ENCODE measurements around the gene ZNF490.
"Not testable (repeated sequence)": the region's sequence is repeated elsewhere in the genome, so short reads cannot be mapped to it uniquely, and the experiment has no call there.

The ZNF490 gene

GRCh38 chr19:12621253-12622024, 10.8 kb upstream of the ZNF490 start:
- not testable (repeated sequence) for DNase-seq

- no peak for DNase-seq
Observed at GRCh38 chr19:12617646-12618045, 7.0 kb upstream of the ZNF490 start.

DNA sequence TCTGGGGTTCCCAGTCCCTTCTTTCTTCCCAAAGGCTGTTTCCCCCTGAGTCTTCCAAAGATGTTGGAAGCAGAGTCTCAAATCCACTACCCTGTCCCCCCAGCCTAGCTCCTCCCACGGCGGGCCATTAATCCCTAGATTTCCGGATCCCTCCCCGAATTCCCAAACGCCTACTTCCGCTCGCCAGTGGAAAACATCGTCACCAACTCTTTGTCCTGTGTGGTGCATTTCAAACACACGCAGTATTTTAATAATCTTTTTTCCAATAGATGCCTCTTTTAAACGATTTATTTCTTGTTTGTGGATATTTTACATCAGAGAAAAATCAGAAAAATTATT, 717 bp upstream of the ZNF490 start:
- peak; percentile 83 for DNase-seq

DNA sequence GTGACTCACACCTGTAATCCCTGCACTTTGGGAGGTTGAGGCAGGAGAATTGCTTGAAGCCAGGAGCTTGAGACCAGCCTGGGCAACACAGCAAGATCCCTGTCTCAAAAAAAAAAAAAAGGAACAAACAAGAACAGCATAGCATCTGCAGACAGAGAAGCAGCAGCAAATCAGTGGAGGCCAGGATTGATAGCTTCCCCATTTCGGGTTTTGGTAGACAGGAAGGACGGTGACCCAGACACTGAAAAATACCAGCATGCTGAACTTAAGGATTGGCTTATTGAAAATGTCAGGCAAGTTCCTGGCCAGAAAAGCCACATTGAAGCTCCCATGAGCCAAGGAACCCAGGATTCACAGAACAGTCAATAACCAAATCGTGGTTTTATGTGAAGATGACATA, 3.0 kb downstream of the ZNF490 start:
- no peak for DNase-seq

- DNase-seq: no peak
Observed at GRCh38 chr19:12606796-12607195, 3.8 kb downstream of the ZNF490 start.

DNA sequence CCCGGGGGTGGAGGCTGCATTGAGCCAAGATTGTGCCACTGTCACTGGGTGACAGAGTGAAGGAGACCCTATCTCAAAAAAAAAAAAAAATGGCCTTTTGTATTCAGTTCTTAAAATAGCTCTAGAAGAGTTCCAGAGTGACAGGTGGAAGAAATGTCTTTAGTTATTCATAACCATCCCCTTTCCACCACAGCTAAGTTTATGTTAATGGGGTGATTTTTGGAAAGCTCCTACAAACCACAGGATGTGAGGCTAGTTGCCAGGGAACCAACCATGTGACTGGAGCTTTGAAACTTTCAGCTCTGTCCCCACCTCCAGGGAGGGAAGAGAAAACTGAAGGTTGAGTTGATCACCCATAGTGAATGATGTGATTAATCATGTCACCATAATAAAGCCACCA, 6.9 kb downstream of the ZNF490 start:
- DNase-seq: no peak

GRCh38 chr19:12597594-12597993, 13.0 kb downstream of the ZNF490 start:
- DNase-seq: no peak

- no peak for DNase-seq
Observed at GRCh38 chr19:12596927-12597548, 13.6 kb downstream of the ZNF490 start.

DNA sequence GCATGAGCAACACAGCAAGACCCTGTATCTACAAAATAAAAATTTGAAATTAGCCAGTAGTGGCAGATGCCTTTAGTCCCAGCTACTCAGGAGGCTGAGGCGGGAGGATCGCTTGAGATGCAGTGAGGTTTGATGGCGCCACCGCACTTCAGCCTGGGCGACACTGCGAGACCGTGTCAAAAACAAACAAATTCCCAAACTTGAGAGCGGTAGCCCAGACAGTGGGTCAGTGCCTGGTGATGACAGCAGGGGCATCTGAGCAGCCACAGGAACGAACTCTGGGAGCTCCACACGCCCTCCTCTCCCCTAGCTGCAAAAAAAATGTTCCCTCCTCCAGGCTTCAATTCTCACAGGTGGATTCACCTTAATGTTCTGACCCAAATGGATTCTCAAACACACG, 14.1 kb downstream of the ZNF490 start:
- no peak for DNase-seq

GRCh38 chr19:12581100-12581499, 29.5 kb downstream of the ZNF490 start:
- DNase-seq: peak; percentile 6

GRCh38 chr19:12580180-12580694, 30.4 kb downstream of the ZNF490 start:
- peak; percentile 81 for DNase-seq

GRCh38 chr19:12578641-12579040, 32.0 kb downstream of the ZNF490 start:
- no peak for DNase-seq

DNA sequence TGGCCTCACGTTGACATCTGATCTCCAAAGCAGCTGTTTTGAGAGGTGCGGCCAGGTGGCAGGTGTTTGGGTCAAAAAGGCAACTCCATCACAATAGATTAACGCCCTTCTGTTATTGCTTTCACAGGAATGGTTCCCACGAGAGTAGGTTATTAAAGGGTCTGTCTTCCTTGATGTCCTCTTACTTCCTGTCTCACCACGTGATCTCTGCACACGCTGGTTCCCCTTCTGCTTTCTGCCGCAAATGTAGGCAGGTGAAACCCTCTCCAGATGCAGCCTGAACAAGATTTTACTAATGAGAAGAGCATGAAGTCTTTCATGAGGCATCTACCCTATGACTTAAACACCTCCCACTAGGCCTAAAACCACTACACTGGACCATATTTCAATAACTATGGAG, 36.6 kb downstream of the ZNF490 start:
- no peak for DNase-seq

DNA sequence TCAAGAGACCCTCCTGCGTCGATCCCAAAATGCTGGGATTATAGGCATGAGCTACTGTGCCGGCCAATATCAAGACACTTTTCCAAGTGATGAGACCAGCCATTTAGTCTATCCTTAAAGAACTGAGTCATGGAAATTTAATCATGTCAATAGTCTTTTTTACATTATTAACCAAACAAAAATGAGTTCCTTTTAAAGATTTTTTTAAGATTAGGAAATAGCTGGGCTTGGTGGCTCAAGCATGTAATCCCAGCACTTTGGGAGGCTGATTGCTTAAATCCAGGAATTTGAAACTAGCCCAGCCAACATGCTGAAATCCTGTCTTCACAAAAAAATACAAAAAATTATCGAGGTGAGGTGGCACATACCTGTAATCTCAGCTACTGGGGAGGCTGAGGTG, 42.7 kb downstream of the ZNF490 start:
- DNase-seq: peak; percentile 2

DNA sequence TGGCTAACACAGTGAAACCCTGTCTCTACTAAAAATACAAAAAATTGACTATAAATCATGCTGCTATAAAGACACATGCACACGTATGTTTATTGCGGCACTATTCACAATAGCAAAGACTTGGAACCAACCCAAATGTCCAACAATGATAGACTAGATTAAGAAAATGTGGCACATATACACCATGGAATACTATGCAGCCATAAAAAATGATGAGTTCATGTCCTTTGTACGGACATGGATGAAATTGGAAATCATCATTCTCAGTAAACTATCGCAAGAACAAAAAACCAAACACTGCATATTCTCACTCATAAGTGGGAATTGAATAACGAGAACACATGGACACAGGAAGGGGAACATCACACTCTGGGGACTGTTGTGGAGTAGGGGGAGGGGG, 44.2 kb downstream of the ZNF490 start:
- not testable (repeated sequence) for DNase-seq

DNA sequence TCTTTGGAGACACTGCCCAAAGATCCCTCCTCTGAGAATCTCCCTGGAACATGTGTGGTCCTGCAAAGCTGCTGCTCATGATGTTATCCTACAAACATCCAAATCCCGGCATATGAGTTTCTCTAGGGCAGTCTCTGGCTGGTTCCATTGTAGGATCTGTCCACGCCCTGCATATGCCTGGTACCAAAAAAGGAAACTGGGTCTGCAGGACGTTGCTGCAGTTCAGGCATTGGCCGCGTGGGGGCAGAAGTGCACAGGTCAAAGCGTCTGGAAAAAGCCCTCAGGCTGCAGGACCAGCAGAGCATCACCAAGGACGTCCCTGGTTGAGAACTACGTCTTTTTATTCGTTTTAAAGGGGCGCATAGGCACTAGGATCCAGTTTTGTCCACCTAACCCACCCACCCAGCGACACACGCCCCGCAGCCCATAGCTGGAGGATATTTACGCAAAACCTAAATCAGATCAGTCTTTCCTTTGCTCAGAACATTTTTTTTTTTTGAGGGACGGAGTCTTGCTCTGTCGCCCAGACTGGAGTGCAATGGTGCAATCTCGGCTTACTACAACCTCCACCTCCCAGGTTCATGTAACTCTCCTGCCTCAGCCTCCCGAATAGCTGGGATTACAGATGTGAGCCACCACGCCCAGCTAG, 46.5 kb downstream of the ZNF490 start:
- peak; percentile 88 for DNase-seq

DNA sequence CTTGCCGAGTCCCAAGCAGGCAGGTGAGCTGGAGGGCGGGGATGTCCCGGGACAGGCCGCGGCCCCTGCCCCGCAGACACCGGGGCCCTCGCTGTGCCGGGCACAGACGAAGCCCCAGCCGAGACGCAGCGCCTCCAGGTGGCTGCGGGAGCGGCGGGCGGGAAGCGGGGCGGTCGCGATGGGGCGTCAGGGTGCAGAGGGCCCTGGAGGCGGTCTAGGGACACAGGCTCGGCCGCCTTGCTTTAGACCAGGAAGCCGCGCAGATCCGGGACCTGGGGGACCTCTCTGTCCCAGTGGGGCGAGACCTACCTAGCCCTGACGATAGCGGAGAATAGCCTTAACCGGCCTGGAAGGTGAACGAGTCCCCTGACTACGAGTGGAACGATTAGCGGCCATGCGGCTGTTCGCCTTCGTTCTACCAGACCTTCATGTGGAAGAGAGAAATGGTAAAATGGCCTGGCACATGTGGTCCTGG, 55.1 kb downstream of the ZNF490 start:
- DNase-seq: no peak

DNA sequence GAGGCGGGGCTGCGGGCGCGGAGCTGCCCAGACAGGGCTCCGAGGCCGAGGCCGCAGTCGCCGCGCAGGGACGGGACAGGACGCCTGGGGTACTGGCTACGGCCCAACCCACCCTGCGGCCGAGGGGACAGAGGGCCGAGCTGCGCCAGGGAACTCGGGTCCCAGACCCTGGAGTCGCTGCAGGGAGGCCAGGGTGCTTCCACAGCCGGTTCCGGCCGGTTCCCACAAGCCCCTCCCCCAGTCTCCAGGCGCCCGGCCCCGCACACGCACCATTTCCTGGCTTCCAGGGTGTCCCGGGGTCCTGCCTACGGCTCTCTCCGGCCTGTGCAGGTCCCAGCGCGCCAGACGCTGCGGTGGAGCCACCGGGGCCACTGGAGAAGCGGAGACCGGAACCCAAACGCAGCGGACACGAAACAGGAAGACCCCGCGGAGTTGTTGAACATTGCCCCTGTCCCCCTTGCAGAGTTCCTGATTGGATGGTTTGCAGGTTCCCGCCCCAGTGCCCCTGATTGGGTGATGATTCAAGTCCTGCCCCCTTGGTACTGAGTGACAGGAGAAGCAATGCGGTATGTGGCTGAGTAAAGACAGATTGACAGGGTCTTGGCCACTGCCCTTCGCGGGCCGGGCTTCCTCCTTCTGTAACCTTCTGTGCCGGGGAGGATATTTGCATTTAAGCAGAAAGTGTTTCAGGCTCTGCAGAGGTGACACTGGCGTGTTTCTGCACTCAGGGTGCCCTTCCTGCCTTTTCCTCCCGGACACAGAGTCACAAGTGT, 59.4 kb downstream of the ZNF490 start, which contains the start of gene ZNF564:
ZNF564 (minus strand) TSS at position 423 of the 773 bp plus-strand sequence; CDS start at position 273, 150 bp downstream.
- DNase-seq: peak; percentile 99

- DNase-seq: no peak
Observed at GRCh38 chr19:12546903-12547302, 63.7 kb downstream of the ZNF490 start.

DNA sequence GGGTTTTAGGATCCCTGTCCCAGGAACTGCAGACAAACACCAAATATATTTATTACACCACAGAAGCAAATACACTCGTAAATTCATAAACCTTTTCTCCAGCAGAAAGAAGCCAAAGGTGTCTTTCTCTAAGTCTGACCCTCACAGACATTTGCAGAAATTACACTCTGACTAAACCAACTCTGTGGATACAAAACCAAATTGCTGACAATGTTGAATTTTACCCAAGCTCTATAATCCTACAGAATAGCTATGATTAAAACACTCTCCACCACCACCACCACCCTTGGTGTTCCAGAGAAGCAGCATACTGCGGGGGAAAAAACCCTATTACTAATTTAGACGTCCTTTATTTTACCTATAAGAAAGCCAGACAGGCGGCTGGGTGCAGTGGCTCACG, 64.5 kb downstream of the ZNF490 start:
- no peak for DNase-seq

GRCh38 chr19:12545267-12545666, 65.3 kb downstream of the ZNF490 start:
- DNase-seq: no peak

DNA sequence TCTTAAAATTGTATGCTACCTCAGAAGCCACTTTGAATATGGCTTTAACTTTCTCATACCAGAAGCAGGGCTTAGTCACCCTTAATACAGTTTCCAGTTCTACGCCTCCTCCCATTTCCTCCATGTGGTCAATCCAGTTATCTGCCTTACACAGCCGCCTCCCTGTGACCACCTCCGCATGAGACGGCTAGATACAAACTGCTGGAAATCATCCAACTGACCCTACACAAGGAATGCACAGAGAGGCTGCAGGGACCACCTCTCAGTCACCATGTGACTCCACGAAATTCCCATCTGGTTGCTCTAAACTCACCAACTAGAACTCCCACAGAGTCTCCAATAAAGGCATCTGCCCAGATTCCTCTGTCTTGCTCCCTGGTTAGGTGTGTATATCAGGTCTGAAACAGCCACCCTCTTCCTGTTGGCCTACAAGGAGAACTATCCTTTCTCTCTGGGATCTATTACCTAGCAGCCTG, 66.2 kb downstream of the ZNF490 start:
- peak; percentile 15 for DNase-seq

DNA sequence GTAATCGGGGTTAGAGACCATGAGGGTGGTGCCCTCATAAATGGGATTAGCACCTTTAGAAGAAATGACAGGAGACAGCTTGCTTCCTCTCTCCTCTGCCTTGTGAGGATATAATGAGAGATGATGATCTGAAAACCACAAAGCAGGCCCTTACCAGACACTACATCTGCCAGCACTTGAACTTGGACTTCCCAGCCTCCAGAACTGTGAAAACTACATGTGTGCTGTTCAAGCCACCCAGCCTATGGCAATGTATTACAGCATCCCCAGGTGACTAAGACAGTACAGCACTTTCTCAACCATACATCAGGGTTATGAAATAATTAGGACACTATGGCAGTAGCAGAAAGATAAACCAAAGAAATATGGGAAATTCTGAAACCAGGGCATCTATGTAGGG, 66.8 kb downstream of the ZNF490 start:
- DNase-seq: no peak
